HCT116 (cell line): ENCODE data around the gene SSUH2. TPM values are rescaled to one million over a fixed set of nuclear protein-coding genes. Genes with fewer than 3 reads are reported as not detected.
"Not testable (repeated sequence)": the region's sequence is repeated elsewhere in the genome, so short reads cannot be mapped to it uniquely, and the experiment has no call there.

Source experiments
- ATAC-seq: fragments of 200-7000 bp; cut with Tn5 transposase; 2 replicates; pipeline ENCODE4 v1.9.1; 2020; ENCODE audit warnings: mild to moderate bottlenecking, moderate library complexity
- BruUV-seq: library from RNA; stranded (reverse); fragments of 400-500 nt; replicated peaks from 2 replicates; lab custom pipeline; 2021; lab: Mats Ljungman, UMichigan
- CTCF ChIA-PET: fragments of 300-600 bp; sonication (Branson Sonifier 250); formaldehyde crosslinking; loops from one replicate; lab custom pipeline; 2021; ENCODE audit warnings: antibody characterized with exemption; lab: Charles Lee
- POLR2A ChIA-PET: fragments of 300-600, 350-600 bp; sonication (Branson Sonifier 250); formaldehyde crosslinking; loops from one replicate; lab custom pipeline; 2021; ENCODE audit warnings: antibody characterized with exemption; lab: Charles Lee
- RAD21 ChIA-PET, 2 experiments: fragments of 300-600 bp; sonication (Branson Sonifier 250); formaldehyde crosslinking; loops; one replicate each; lab custom pipeline; 2023; ENCODE audit warnings: low total read pairs in 2 of 2; ENCODE audit not compliant: uncharacterized antibody in 2 of 2, unreplicated experiment in 2 of 2, low non-redundant PET in 1 of 2; lab: Charles Lee
- DNase-seq: peaks from one replicate; pipeline ENCODE4 v3.0.0-alpha.2; 2010; ENCODE audit warnings: low read depth, low spot score
- H2AFZ ChIP-seq: fragments of 200-600 bp; shearing (Covaris generic), sonication (generic); 2 replicates; pipeline ENCODE4 v1.6.1; 2017; ENCODE audit warnings: low read depth, mixed run types, mixed read lengths, antibody characterized with exemption, low read length; ENCODE audit not compliant: poor library complexity, severe bottlenecking
- H3K27ac ChIP-seq: 2 replicates; pipeline ENCODE4 v1.5.1; 2012; ENCODE audit warnings: low read depth, low read length
- H3K27me3 ChIP-seq: fragments of 200-600 bp; sonication (generic); 2 replicates; pipeline ENCODE4 v1.6.1; 2016; ENCODE audit warnings: mixed run types, low read length, mixed read lengths; ENCODE audit not compliant: insufficient read depth
- H3K36me3 ChIP-seq, 2 experiments: fragments of 200-500 bp in 1 of 2; fragments of 200-600 bp in 1 of 2; sonication (Bioruptor generic) in 1 of 2; sonication (generic) in 1 of 2; 2 replicates each; pipeline versions ENCODE4 v1.5.1 to v1.6.1; 2014 to 2016; ENCODE audit warnings: low read length in 2 of 2, inconsistent platforms in 1 of 2, mixed read lengths in 1 of 2, mixed run types in 1 of 2; ENCODE audit not compliant: insufficient read depth in 2 of 2, control insufficient read depth in 1 of 2
- H3K4me1 ChIP-seq, 2 experiments: fragments of 200-600 bp in 1 of 2; sonication (generic) in 1 of 2; 2 replicates each; pipeline versions ENCODE4 v1.5.1 to v1.6.1; 2012 to 2017; ENCODE audit warnings: low read length in 2 of 2, inconsistent platforms in 1 of 2, mild to moderate bottlenecking in 1 of 2, mixed read lengths in 1 of 2, mixed run types in 1 of 2, moderate library complexity in 1 of 2; ENCODE audit not compliant: insufficient read depth in 2 of 2, control insufficient read depth in 1 of 2
- H3K4me2 ChIP-seq: fragments of 200-600 bp; sonication (generic); 2 replicates; pipeline ENCODE4 v1.6.1; 2017; ENCODE audit warnings: mixed run types, low read length, mixed read lengths
- H3K4me3 ChIP-seq, 2 experiments: fragments of 200-600 bp in 1 of 2; sonication (generic) in 1 of 2; replicated peaks in 1 of 2; 2 replicates each; pipeline ENCODE4 v1.5.1; 2011 to 2016; ENCODE audit warnings: low read length in 2 of 2, control low read depth in 1 of 2, low read depth in 1 of 2, mild to moderate bottlenecking in 1 of 2, mixed read lengths in 1 of 2, mixed run types in 1 of 2
- H3K79me2 ChIP-seq: fragments of 200-600 bp; sonication (generic); 2 replicates; pipeline ENCODE4 v1.6.1; 2017; ENCODE audit warnings: mild to moderate bottlenecking, mixed run types, low read length, moderate library complexity, mixed read lengths; ENCODE audit not compliant: insufficient read depth
- H3K9ac ChIP-seq: fragments of 200-600 bp; sonication (generic); 2 replicates; pipeline ENCODE4 v1.6.1; 2016; ENCODE audit warnings: low read length, mixed read lengths
- H3K9me2 ChIP-seq: fragments of 200-600 bp; sonication (generic), shearing (Covaris generic); 2 replicates; pipeline ENCODE4 v1.6.1; 2017; ENCODE audit warnings: mixed run types, mild to moderate bottlenecking, moderate library complexity; ENCODE audit not compliant: insufficient read depth
- H3K9me3 ChIP-seq, 2 experiments: fragments of 200-500 bp in 1 of 2; fragments of 200-600 bp in 1 of 2; sonication (Bioruptor generic) in 1 of 2; sonication (generic) in 1 of 2; 2 replicates each; pipeline ENCODE4 v1.6.1; 2014 to 2017; ENCODE audit warnings: low read length in 2 of 2, mixed read lengths in 2 of 2, inconsistent platforms in 1 of 2, low read depth in 1 of 2, mild to moderate bottlenecking in 1 of 2, mixed run types in 1 of 2, moderate library complexity in 1 of 2; ENCODE audit not compliant: control insufficient read depth in 1 of 2, insufficient read depth in 1 of 2
- H4K20me1 ChIP-seq: fragments of 200-600 bp; sonication (generic), shearing (Covaris generic); 2 replicates; pipeline ENCODE4 v1.6.1; 2017; ENCODE audit warnings: mixed run types, mild to moderate bottlenecking, moderate library complexity; ENCODE audit not compliant: insufficient read depth
- CEBPB ChIP-seq: IDR thresholded peaks from 2 replicates; pipeline ENCODE4 v1.6.1; 2012; ENCODE audit warnings: low read depth
- EZH2phosphoT487 ChIP-seq: fragments of 200-600 bp; IDR thresholded peaks from 2 replicates; pipeline ENCODE4 v1.6.1; 2018; ENCODE audit warnings: antibody characterized with exemption, borderline replicate concordance
- FOSL1 ChIP-seq: IDR thresholded peaks from 2 replicates; pipeline ENCODE4 v1.6.1; 2012; ENCODE audit warnings: low read depth
- JUND ChIP-seq: IDR thresholded peaks from 2 replicates; pipeline ENCODE4 v1.6.1; 2012
- POLR2AphosphoS5 ChIP-seq: IDR thresholded peaks from 2 replicates; pipeline ENCODE4 v1.6.1; 2011; ENCODE audit warnings: mild to moderate bottlenecking, low read depth, low read length, moderate library complexity
- RAD21 ChIP-seq: IDR thresholded peaks from 2 replicates; pipeline ENCODE4 v1.6.1; 2012; ENCODE audit warnings: low read depth, mild to moderate bottlenecking
- SIN3A ChIP-seq: IDR thresholded peaks from 2 replicates; pipeline ENCODE4 v1.6.1; 2012; ENCODE audit warnings: low read depth
- TCF7L2 ChIP-seq: IDR thresholded peaks from 2 replicates; pipeline ENCODE4 v1.7.0; 2011; ENCODE audit warnings: borderline replicate concordance, inconsistent platforms; ENCODE audit not compliant: insufficient read depth, insufficient read length; ENCODE audit errors: extremely low read depth
- YY1 ChIP-seq: IDR thresholded peaks from 2 replicates; pipeline ENCODE4 v1.6.1; 2011; ENCODE audit warnings: low read length, low read depth, moderate library complexity, mild to moderate bottlenecking; ENCODE audit not compliant: insufficient replicate concordance; ENCODE audit errors: extremely low read depth
- intact Hi-C: fragments of 100-400 bp; cut with micrococcal nuclease; formaldehyde crosslinking; loops from 2 replicates; pipeline ENCODE4 v1.10.0; 2022
- total RNA-seq: library from RNA; stranded (reverse); gene quantifications from one replicate; pipeline ENCODE4 v1.2.1, GENCODE V29; 2021; ENCODE audit not compliant: unreplicated experiment
- TF ChIP-seq, protein P1 (sequence below), 3 experiments: fragments of 200-600 bp in 1 of 3; sonication (generic) in 1 of 3; IDR thresholded peaks in 2 of 3; conservative IDR thresholded peaks in 1 of 3; 2 replicates each; pipeline ENCODE4 v1.5.1; 2012 to 2017; ENCODE audit warnings: low read depth in 2 of 3, low read length in 2 of 3, antibody characterized with exemption in 1 of 3, borderline replicate concordance in 1 of 3, control low read depth in 1 of 3, mild to moderate bottlenecking in 1 of 3, mixed read lengths in 1 of 3, mixed run types in 1 of 3, moderate library complexity in 1 of 3; ENCODE audit not compliant: insufficient read depth in 1 of 3
- TF ChIP-seq, protein P2 (sequence below): IDR thresholded peaks from 2 replicates; pipeline ENCODE4 v1.6.1; 2011; ENCODE audit warnings: mild to moderate bottlenecking, low read length, moderate library complexity; ENCODE audit not compliant: insufficient replicate concordance; ENCODE audit errors: extremely low read depth
- TF ChIP-seq, protein P3 (sequence below): IDR thresholded peaks from 2 replicates; pipeline ENCODE4 v1.6.1; 2012

Gene SSUH2
- total RNA-seq, 1 experiment from 2014 or later, result 0.76 TPM

DNA sequence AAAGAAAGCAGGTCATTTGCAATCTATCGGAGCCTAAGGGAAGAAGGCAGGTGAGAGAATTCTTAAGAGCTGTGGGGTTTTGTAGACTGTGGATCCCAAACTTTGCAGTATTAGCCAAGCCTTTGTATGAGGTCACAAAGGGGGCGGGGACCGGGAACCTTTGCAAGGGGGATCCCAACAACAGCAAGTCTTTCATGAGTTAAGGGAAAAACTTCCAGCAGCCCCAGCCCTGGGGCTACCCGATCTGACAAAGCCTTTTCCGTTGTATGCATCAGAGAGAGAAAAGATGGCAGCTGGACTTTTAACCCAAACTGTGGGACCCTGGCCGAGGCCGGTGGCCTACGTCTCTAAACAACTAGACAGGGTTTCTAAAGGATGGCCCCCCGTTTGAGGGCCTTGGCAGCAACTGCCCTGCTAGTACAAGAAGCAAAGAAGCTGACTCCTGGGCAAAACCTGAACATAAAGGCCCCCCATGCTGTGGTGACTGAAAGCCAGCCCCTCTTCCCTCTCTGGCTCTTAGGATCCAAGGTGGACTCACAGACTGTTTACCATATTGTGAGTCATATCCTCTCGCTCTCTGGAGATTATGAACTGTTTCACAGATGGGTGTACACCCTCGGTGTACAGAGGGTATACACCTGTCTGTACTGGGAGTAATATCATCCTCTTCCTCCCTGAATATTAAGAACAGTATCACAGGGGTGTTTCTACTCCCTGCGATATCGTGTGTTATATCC lies 35.4 kb upstream of the SSUH2 start:
- Histone ChIP-seq H3K4me1 (peaks cover 0 to 16% of the 10 kb centered on the region in 2 experiments; a peak in 2 of 4 replicates), H3K4me2 (peak overlapping the region; percentile 52)
- H3K27me3 ChIP-seq, CTCF ChIA-PET, H4K20me1 ChIP-seq, H2AFZ ChIP-seq, DNase-seq, POLR2A ChIA-PET, H3K9me3 ChIP-seq, H3K79me2 ChIP-seq, RAD21 ChIA-PET, BruUV-seq, H3K9me2 ChIP-seq, H3K36me3 ChIP-seq: not testable (repeated sequence)
- ATAC-seq, result peak; percentile 49
- TF ChIP-seq FOSL1, result peak; percentile 50
- TF ChIP-seq, all 23 proteins: peak for 1; not testable (repeated sequence) for 22
- H3K4me3 ChIP-seq, intact Hi-C loops, H3K9ac ChIP-seq, H3K27ac ChIP-seq: not testable (repeated sequence)

DNA sequence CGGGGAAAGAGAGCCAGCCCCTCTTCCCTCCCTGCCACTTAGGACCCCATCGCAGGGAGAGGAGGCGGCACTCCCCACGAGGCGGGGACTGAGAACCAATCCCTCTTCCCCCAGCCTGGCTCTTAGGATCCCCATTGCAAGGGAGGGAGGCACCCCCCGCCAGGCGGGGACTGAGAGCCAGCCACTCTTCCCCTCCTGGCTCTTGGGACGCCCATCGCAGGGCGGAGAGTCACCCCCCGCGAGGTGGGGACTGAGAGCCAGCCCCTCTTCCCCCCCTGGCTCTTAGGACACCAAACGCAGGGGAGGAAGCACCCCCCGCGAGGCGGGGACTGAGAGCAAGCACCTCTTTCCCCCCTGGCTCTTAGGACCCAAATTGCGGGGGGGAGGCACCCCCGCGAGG lies 34.2 kb upstream of the SSUH2 start:
- ChIA-PET POLR2A (no interaction called here), RAD21 (no interaction called here)
- H3K9ac ChIP-seq, result no peak overlapping the region
- TF ChIP-seq, protein P1, sequence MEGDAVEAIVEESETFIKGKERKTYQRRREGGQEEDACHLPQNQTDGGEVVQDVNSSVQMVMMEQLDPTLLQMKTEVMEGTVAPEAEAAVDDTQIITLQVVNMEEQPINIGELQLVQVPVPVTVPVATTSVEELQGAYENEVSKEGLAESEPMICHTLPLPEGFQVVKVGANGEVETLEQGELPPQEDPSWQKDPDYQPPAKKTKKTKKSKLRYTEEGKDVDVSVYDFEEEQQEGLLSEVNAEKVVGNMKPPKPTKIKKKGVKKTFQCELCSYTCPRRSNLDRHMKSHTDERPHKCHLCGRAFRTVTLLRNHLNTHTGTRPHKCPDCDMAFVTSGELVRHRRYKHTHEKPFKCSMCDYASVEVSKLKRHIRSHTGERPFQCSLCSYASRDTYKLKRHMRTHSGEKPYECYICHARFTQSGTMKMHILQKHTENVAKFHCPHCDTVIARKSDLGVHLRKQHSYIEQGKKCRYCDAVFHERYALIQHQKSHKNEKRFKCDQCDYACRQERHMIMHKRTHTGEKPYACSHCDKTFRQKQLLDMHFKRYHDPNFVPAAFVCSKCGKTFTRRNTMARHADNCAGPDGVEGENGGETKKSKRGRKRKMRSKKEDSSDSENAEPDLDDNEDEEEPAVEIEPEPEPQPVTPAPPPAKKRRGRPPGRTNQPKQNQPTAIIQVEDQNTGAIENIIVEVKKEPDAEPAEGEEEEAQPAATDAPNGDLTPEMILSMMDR (IDR thresholded peaks at IDR 0.05 in 2 of 3, conservative IDR thresholded peaks at IDR 0.05 in 1 of 3; ENCODE audit: borderline replicate concordance in 1 of 3, insufficient read depth in 1 of 3, low read depth in 2 of 3, low read length in 2 of 3), result no peak
- TF ChIP-seq, protein P2, sequence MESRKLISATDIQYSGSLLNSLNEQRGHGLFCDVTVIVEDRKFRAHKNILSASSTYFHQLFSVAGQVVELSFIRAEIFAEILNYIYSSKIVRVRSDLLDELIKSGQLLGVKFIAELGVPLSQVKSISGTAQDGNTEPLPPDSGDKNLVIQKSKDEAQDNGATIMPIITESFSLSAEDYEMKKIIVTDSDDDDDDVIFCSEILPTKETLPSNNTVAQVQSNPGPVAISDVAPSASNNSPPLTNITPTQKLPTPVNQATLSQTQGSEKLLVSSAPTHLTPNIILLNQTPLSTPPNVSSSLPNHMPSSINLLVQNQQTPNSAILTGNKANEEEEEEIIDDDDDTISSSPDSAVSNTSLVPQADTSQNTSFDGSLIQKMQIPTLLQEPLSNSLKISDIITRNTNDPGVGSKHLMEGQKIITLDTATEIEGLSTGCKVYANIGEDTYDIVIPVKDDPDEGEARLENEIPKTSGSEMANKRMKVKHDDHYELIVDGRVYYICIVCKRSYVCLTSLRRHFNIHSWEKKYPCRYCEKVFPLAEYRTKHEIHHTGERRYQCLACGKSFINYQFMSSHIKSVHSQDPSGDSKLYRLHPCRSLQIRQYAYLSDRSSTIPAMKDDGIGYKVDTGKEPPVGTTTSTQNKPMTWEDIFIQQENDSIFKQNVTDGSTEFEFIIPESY, result no peak
- TF ChIP-seq YY1, result no peak
- TF ChIP-seq SIN3A, result no peak
- TF ChIP-seq POLR2AphosphoS5, result no peak
- no peak for TF ChIP-seq EZH2phosphoT487
- no peak for TF ChIP-seq FOSL1
- TF ChIP-seq RAD21, result no peak
- TF ChIP-seq JUND, result no peak
- TF ChIP-seq CEBPB, result no peak
- TF ChIP-seq TCF7L2, result no peak
- TF ChIP-seq, protein P3, sequence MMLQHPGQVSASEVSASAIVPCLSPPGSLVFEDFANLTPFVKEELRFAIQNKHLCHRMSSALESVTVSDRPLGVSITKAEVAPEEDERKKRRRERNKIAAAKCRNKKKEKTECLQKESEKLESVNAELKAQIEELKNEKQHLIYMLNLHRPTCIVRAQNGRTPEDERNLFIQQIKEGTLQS, result no peak

More for the DNA sequence above, 34.2 kb upstream of the SSUH2 start:
- CTCF ChIA-PET, result no interaction called here
- DNase-seq, result no peak
- Histone ChIP-seq H3K36me3 (no peaks in the 10 kb centered on the region), H3K4me2 (no peak overlapping the region), H4K20me1 (no peaks in the 10 kb centered on the region), H2AFZ (no peak overlapping the region), H3K79me2 (no peaks in the 10 kb centered on the region), H3K27ac (no peak overlapping the region), H3K4me1 (peaks cover 0 to 14% of the 10 kb centered on the region in 2 experiments; a peak in 2 of 4 replicates), H3K4me3 (no peak overlapping the region), H3K9me2 (no peaks in the 10 kb centered on the region), H3K9me3 (no peaks in the 10 kb centered on the region), H3K27me3 (no peaks in the 10 kb centered on the region)
- ATAC-seq, result no peak
- BruUV-seq, result no TSS peak
- intact Hi-C loops, result no loop called here
